ENCODE data around the gene ALAS1.
A peak's percentile ranks its signal among the peaks of the same experiment; 100 is the strongest.

ALAS1 gene

DNA sequence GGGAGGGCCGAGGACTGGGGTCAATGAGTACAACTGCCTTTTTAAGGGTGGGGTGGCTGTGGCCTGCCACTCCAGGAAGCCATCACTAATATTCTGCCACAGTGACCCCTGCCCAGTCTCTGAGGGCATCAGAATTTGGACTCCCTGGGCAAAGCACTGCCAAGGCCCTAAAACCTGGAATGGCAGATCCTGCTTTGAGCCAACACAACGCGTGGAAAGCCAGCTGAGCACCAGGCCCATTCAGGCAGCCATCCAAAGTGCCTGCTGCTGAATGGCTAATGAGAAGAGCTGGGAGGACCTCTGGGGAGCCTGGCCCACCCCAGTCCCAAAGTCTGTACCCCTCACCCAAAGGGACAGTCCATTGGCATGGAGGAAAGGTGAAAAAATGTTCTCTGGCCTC is 36.0 kb downstream of the ALAS1 start:
- DNase-seq (ENCODE audit: low spot score) (no peak), FAIRE-seq (no peak)

DNA sequence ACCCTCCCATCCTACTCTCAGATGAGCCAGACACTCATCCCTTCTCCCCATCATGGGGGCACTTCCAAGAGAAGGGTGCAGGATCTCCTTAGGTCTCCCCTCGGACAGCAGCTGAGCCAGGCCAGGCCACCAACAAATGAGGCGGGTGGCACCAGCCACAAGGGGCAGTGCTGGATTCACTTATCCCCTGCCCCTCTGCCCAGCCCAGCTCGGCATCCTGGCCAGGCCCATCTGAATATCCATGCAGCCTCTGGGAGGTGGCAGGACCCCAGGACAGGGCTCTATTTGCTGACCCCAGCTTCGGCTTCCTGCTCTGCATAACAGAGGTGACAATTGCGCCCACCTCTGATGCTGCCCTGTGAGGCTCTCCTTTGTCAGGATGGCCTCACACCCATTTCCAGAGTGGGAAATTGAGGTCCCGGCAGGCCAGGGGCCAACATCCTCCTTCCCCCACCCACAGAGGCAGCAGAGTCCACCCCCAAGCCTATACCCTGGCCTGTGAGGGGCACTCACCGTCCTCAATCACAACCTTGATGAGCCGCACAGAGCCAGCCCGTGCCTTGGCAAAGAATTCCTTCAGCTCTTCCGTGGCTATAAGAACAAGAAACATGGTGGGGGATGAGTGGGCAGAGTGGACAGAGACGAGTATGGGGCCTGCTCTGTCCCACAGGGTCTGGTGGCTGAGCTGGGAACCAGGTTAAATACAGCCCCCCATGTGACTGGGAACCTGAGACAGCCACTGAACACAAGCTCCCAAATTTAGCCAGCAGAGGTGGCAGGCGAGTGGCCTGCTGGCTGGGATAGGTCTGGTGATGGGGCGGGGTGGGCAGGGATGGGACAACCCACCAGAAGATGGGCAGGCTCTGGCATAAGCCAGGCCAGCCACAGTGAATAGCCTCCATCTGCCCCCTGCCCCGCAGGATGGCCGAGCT is 36.8 kb downstream of the ALAS1 start:
- FAIRE-seq (no peak), DNase-seq (ENCODE audit: low spot score) (no peak)

DNA sequence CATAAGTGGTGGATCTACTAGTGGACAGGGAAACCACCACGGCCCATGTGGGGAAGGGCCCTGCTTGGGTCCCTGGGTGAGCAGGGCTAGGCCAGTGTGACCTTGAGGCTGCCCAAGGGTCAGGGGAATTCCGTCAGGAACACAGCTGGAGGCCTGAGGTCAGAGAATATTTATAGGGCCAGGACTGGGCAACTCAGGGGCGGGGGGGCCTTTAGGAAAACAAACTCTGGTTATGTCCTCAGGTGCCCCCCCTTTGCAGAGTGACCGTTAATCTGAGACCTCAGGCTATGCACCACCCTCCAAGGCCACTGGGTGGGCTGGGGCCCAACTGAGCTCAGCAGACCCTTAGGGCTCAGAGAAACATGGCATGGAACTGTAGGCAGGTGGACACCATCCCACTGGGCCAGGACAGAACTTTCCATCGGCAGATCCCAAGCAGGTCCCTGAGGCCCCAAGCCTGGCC is 38.5 kb downstream of the ALAS1 start:
- no peak for DNase-seq (ENCODE audit: low spot score)
- no peak for FAIRE-seq

DNA sequence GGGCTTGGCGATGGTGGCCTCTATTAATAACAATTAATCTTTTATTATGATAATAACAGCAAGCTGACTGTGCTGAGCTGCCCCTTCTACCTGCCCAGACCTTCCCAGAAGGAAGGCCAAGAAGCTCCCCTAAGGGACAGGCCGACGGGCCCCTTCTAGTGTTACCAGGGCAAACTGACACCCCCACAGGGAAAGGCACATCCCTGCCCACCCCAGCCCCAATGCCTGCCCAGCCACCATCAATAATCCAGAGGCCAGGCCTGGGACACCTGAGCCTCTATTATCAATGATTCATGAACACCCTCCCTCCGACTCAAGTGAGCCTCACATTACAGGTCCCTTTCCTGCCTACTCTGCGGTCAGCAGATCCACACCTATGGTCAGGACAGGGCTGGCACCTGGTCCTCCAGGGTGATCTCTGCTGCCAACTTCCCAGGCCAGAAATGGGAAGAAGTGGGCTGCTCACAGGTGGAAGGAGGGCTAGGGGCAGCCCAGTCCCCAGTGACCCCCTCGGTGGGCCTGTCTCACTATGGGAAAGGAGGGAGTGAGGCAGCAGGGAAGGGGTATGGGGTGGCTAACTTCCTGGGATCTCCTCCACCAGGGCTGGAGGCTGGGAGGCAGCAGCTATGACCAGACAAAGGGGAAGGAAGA is 39.2 kb downstream of the ALAS1 start:
- FAIRE-seq (no peak), DNase-seq (ENCODE audit: low spot score) (no peak)

DNA sequence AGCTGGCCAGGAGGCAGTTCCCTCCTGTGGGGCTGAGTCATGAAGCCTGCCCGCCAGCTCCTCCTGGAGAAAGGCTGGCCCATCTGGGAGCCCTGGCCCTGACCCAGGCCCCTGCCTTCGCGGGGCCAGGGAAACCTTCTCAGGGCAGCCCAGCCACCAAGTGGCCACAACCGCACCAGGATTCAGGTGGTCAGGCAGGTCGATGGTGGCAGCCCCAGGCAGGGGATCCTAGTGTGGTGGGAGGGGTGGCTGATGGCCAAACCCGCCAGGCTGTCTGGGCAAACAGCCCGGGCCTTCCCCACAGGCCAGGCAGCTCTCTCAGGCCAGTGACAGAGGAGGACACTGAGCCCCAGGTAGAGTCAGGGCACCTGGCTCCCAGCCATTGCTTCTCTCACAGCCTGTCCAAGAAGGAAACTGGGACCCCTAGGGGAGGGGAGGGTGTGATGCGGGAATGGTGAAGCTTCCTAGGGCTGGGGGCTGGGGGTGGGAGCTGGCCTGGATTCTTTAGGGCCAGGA is 39.8 kb downstream of the ALAS1 start:
- FAIRE-seq (peak; percentile 20), DNase-seq (ENCODE audit: low spot score) (peak; percentile 92)

DNA sequence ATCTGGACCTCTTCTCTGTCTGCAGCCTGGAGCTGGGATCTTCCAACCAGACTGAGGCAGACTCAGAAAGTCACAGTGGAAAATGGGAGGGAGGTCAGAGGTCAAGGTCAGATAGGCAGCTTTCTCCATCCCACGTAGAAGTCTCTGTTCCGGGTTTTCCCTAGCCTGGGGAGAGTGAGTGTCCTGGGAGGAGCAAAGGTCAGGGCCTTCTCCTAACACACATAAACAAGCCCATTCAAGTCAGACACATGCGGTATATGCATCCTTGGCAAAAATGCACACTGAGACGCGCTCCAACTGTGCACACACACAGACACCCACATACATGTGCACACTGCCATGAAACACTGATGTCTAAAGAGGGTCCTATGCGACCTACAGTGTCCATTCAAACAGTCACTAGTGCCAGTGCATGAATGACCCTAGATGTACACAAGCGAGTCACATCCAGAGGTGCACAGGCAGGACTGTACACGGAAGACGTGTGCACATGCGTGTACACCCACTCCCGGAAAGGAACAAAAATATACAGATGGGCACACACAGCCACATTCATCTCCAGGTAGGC is 40.3 kb downstream of the ALAS1 start:
- FAIRE-seq = peak; percentile 78
- DNase-seq (ENCODE audit: low spot score) = peak; percentile 28

DNA sequence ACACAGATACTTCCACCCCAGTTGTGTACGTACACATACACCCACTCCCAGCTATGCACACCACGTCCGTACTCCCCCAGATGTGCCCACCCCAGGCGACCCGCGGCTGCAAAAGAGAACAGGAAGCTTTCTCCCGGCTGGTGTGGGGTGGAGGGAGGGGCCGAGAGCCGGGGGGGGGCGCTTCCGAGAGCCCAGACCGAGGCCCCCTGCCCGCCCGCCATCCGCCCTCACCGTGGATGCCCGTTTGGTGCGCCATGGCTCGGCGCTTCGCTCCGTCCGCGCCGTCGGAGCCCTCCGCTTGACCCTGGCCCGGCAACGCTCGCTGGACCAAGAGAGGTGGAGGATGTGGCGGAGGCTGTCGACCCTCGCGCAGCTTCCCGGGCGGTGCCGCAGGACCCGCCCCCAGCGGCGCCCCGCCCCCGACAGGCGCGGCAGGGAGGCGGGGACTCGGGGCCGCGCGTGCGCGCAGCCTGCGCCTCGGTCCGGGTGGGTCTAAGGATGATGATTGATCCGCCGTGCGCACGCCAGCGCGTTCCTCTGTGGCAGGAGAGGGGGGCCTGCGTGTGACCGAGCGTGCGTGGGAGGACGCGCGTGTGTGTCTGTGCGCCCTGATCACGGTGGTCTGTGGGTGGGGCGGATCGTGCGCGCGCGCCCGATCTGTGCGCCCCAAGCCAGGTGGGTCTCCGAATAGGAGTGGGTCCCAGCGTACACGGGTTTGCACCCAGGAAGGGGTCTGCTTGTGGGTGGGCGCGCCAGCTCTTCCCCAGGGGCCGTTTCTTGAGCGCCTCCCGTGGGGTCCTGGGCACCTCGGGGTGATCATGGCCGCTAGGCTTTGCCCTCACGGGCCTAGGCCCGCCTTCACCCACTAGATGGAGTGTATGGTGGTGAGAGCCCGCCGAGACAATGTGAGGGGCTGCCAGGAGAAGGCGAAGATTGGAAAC is 41.1 kb downstream of the ALAS1 start, which contains the start of gene TWF2:
TWF2 (minus strand) TSS at position 398 of the 941 bp plus-strand sequence; CDS start at position 256, 142 bp downstream.
- FAIRE-seq (peak; percentile 82), DNase-seq (ENCODE audit: low spot score) (peak; percentile 95)

DNA sequence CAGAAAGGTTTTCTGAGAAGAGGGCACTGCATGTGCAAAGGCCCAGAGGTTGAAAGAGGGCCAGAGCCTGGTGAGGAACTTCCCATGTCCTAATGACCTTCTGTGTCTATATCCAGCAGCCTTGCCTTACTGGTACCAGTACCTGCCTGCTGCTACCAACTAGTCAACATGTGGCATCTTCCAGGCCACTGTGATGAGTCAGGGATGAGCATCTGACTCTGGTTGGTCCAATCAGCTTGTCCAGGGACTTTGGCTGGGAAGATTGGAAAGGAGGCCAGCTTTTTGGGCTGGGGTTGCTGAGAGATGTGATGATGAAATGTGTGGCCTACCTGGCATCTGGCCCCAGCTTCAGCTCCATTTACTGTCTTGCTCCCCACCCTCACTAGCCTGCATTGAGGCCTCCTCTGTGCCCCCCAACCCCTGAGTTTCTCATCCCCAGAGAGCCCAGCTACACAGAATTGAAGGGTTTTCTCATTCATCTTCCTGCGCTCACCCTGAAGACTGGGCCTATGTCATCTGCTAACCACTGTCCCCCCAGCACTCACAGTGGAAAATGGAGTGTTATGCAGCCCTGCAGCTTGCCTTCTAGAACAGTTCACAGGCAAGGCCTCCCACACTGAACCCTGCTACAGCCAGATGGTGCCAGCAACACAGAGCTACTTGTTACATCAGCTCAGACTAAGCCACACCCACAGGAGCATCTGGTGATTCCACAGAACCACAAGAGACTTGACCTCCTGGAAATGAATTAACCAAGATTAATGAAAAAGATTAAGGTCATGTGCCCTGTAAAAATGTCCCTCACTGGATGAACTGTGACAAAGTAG is 42.3 kb downstream of the ALAS1 start:
- peak; percentile 67 for DNase-seq (ENCODE audit: low spot score)
- peak; percentile 5 for FAIRE-seq

DNA sequence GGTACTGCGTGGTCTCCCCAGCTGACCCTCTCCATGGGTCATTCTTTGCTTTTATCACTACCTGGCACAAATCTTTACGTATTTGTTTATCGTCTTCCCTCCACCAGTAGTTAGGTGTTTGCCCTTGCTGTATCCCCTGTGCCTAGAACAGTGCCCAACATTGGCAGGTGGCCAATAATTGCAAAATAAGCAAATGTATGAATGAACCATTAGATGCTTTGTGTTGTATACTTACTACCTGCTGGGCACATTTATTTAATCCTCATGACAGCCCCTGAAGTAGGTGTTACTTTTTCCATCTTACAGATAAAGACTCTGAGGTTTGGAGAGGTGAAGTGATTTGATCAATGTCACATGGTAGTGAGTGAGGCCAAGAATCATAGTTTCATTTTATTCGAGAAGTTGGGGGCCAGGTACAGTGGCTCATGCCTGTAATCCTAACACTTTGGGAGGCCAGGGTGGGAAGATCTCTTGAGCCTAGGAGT is 43.0 kb downstream of the ALAS1 start:
- DNase-seq (ENCODE audit: low spot score) (no peak), FAIRE-seq (no peak)

DNA sequence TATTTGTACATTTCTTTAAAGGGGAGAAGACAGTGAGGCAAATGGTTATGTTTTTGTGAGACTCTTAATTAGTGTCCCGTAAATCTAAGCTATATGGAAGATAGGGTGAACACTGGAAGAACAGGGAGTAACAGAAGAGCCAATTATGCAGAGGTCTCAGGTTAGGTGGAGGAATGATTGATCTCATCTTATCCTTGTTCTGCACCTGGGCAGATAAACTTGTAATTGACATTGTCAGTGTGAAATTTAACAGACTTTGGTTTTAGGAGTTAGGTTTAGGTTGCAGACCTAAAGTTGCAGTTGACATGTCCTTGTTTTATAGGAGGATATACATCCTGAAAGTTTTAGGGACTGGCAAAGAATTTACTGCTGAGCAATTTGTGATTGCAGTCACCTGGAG is 44.1 kb downstream of the ALAS1 start:
- FAIRE-seq (no peak), DNase-seq (ENCODE audit: low spot score) (no peak)

DNA sequence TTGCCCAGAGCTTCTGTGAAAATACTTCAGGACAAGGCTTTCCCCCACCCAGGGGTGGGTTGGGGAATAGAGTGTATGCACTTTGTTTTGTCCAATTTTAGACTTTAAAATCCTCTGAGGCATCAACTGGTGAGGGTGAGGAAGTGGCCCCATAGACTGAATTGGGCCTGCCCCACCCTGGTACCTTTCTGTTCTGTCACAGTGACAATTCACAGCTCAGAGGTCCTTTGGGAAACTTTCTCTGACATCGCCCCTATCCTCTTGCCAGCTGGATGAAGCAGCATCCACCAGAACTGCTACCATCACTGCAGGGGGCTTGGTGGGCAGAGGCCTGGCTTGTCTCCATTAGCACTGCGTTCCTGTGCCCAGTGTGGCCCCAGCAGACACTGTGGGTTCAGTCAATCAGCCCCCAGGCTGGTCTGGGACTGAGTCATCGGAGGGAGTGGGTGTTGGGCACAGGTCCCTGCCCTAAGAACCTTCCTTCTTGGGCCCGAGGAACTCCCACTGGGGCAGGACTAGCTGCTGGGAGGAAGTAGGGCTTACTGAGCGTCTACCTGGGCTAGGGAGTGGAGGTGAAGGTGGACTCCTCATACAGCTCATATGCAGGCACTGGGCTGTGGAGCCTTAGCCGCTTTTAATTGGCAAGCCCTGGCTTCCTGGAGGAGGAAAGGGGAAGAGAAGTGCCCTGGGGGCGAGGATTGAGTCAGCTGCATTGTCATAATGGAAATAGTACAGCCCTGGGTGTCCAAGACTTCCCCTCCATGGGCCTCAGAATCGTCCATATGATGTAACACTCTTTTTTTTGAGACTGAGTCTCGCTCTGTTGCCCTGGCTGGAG is 46.0 kb downstream of the ALAS1 start:
- FAIRE-seq (no peak), DNase-seq (ENCODE audit: low spot score) (peak; percentile 36)

DNA sequence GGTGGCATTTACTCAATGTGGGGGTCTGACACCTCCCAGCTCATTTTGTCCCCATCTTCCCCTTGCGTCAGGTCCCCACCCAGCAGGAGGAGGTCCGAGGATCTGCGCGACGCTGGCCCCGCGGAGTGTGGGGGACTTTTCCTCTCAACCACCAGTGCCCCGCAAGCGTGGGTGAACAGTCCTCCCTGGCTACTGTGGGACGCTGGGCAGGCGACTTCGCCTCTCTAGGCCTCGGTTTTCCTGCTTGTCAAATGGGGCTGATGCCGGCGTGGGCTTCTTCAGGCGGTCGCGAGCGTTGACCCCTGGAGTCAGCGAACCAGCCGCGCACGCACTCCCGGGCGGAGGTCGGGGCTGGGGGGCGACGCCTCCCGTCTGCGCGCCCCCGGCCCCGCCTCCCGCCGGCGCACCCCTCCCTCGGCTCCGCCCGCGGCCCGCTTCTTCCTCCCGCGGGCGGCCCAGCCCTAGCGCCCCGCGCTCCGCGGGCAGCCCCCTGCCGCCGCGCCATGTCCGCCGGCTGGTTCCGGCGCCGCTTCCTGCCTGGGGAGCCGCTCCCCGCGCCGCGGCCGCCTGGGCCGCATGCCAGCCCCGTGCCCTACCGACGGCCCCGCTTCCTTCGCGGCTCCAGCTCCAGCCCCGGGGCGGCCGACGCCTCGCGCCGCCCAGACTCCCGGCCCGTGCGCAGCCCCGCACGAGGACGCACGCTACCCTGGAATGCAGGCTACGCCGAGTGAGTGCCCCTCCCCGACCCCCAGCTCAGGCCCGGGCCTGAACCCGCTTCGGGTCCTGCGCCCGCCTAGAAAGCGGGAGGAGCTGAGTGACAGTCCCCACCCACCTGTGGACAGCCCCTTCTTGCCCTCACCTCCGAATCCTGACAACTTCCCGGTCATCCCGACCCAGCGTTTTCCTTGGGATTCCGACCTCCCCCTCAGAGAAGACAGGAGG is 47.6 kb downstream of the ALAS1 start, which contains the start of gene PPM1M:
PPM1M (plus strand) TSS at position 438 of the 942 bp plus-strand sequence; CDS start at position 504, 66 bp downstream.
- peak; percentile 77 for DNase-seq (ENCODE audit: low spot score)
- FAIRE-seq = no peak

DNA sequence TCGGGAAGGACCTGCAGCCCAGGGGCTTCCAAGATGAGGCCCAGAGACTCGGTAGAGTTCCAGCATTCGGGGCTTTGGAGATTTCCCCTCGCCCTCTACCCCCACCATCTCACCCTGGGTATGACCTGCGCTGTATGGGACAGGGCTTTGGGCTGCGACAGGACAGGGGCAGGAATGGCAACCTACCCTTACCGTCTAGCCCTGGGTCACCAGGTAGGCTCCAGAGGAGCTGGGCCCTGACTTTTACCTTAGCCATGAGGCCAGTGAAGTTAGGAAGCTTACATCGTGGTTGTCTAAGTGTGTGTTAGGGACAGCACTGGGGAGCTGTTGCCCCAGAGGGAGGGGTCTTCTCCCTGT is 48.3 kb downstream of the ALAS1 start:
- DNase-seq (ENCODE audit: low spot score) (no peak), FAIRE-seq (no peak)

DNA sequence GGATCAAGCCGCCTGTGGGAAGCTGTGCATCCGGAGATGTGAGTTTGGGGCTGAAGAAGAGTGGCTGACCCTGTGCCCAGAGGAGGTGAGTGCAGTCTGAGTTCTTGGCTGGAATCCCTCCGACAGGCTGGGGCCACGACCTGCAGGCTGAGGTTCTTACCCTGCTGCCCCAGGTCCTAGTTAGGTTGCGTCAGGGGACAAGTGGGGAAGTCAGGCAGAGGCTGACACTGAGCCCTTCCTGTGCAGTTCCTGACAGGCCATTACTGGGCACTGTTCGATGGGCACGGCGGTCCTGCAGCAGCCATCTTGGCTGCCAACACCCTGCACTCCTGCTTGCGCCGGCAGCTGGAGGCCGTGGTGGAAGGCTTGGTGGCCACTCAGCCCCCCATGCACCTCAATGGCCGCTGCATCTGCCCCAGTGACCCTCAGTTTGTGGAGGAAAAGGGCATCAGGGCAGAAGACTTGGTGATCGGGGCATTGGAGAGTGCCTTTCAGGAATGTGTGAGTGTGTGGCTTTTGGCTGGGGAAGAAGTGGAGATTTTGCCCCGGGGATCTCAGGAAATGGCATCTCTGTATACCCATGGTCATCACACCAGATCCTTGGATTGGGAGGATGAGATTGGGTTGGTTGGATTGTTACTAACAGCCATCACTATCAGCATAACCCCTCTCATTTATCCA is 48.9 kb downstream of the ALAS1 start:
- FAIRE-seq = no peak

DNA sequence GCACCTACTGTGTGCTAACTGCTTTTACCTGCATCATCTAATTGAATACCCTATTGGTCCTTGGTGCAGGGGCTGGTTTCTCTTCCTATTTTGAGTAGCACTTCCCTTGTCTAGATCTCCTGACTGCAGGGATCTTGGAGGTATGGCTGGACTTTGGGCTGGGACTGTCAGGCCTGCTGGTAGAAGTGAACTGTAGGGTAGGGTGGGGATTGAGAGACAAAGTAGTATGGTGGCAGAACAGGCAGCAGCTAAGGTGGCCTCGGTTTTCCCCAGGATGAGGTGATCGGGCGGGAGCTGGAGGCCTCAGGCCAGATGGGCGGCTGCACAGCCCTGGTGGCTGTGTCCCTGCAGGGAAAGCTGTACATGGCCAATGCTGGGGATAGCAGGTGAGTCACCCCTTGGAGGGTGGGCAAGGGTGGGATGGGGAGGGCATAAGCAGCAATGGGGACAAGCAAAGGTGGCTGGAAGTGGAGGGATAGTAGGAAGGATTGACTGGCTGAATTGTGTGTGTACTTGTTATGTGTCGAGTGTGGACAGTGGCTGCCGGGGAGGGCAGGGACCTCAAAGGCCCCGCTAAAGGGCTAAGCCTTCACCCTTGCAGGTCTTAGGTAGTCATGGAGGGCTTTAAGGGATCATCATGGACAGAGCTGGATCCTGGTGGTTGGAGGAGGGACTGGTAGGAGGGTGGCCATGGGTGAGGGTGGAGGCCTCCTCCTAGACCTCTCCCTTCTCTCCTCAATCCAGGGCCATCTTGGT is 49.6 kb downstream of the ALAS1 start:
- DNase-seq (ENCODE audit: low spot score) = no peak
- no peak for FAIRE-seq

More for the DNA sequence above, 48.9 kb downstream of the ALAS1 start:
- DNase-seq (ENCODE audit: low spot score) = no peak

DNA sequence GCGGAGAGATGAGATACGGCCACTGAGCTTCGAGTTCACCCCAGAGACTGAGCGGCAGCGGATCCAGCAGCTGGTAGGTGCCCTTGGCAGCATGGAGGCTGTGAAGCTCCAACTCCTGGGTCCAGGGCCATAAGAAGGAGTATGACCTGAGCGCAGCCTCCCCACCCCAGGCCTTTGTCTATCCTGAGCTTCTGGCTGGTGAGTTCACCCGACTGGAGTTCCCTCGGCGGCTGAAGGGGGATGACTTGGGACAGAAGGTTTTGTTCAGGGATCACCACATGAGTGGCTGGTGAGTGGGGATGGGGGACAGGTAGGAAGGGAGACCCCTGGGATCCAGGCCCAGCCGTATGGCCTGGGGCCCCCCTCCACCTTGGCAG is 50.2 kb downstream of the ALAS1 start:
- FAIRE-seq = no peak

More for the DNA sequence above, 50.2 kb downstream of the ALAS1 start:
- DNase-seq (ENCODE audit: low spot score) = no peak
